Measurements from ENCODE around the gene ADRB1. TPM values are rescaled to one million over a fixed set of nuclear protein-coding genes. Genes with fewer than 3 reads are reported as not detected.

ADRB1 gene
- polyA plus RNA-seq, 1 of the 3 experiments (the other 2 are of a cell fraction), result not detected

- Histone ChIP-seq H3K36me3 (replicated peaks in 1 of 2; ENCODE audit: control insufficient read depth in 1 of 2, insufficient read depth in 2 of 2, low read length in 1 of 2) (no peaks in the 10 kb centered on the region), H2AFZ (ENCODE audit: low read depth) (no peak overlapping the region), H3K9ac (no peak overlapping the region), H3K9me2 (no peaks in the 10 kb centered on the region), H3K4me2 (no peak overlapping the region), H3K4me3 (ENCODE audit: low read depth in 2 of 2, low read length in 1 of 2) (no peak overlapping the region), H3K27ac (ENCODE audit: low read depth in 2 of 2, low read length in 1 of 2) (no peak overlapping the region), H3K79me2 (ENCODE audit: insufficient read depth) (no peaks in the 10 kb centered on the region), H3K4me1 (ENCODE audit: control insufficient read depth in 1 of 2, insufficient read depth in 2 of 2, low read depth in 1 of 2, low read length in 1 of 2) (no peaks in the 10 kb centered on the region), H3K27me3 (ENCODE audit: insufficient read depth) (no peaks in the 10 kb centered on the region; the same call in 1 of the 2 replicates), H3K9me3 (no peaks in the 10 kb centered on the region), H4K20me1 (ENCODE audit: insufficient read depth) (no peaks in the 10 kb centered on the region), H3F3A (replicated peaks; ENCODE audit: insufficient read depth) (no peaks in the 10 kb centered on the region)
- TF ChIP-seq MEF2A (IDR thresholded peaks at IDR 0.05; ENCODE audit: borderline replicate concordance, low read depth), result no peak
- TF ChIP-seq EP300 (IDR thresholded peaks at IDR 0.05; ENCODE audit: borderline replicate concordance in 1 of 2, low read depth in 1 of 2, low read length in 1 of 2), result no peak
- TF ChIP-seq GATA2 (CRISPR knock-in tag; IDR thresholded peaks at IDR 0.05), result no peak
- TF ChIP-seq NFIC (IDR thresholded peaks at IDR 0.05; ENCODE audit: borderline replicate concordance), result no peak
- TF ChIP-seq FOXM1 (IDR thresholded peaks at IDR 0.05; ENCODE audit: low read depth), result no peak
- CTCF ChIA-PET, result no interaction called here
- DNase-seq, result no peak
- POLR2A ChIA-PET, result no interaction called here
- WGBS (ENCODE audit: low lambda C conversion rate), result 78% methylated on average over 12 of the region's 12 CpGs
Observed at GRCh38 chr10:114034923-114035645, 8.6 kb upstream of the ADRB1 start.

GRCh38 chr10:114035791-114036190 is 7.9 kb upstream of the ADRB1 start:
- Histone ChIP-seq H3K36me3 (replicated peaks in 1 of 2; ENCODE audit: control insufficient read depth in 1 of 2, insufficient read depth in 2 of 2, low read length in 1 of 2) (no peaks in the 10 kb centered on the region), H3K9me2 (no peaks in the 10 kb centered on the region), H3F3A (replicated peaks; ENCODE audit: insufficient read depth) (no peaks in the 10 kb centered on the region), H3K9ac (no peak overlapping the region), H4K20me1 (ENCODE audit: insufficient read depth) (no peaks in the 10 kb centered on the region), H3K4me2 (no peak overlapping the region), H3K79me2 (ENCODE audit: insufficient read depth) (no peaks in the 10 kb centered on the region), H3K27me3 (ENCODE audit: insufficient read depth) (peaks cover under 1% of the 10 kb centered on the region; the same call in 1 of the 2 replicates), H2AFZ (ENCODE audit: low read depth) (no peak overlapping the region), H3K27ac (ENCODE audit: low read depth in 2 of 2, low read length in 1 of 2) (no peak overlapping the region), H3K4me3 (ENCODE audit: low read depth in 2 of 2, low read length in 1 of 2) (no peak overlapping the region), H3K9me3 (no peaks in the 10 kb centered on the region), H3K4me1 (ENCODE audit: control insufficient read depth in 1 of 2, insufficient read depth in 2 of 2, low read depth in 1 of 2, low read length in 1 of 2) (no peaks in the 10 kb centered on the region)
- 91% methylated on average over 5 of the region's 5 CpGs for WGBS (ENCODE audit: low lambda C conversion rate)
- CTCF ChIA-PET, result interaction anchor here (0.6 to 1.1 kb wide), 2 partner anchors 67 to 69 kb away, joined by 3 read pairs; no protein-coding TSS in a partner anchor
- POLR2A ChIA-PET, result no interaction called here
- DNase-seq, result no peak
- TF ChIP-seq POLR2AphosphoS5 (IDR thresholded peaks at IDR 0.05; ENCODE audit: low read depth, low read length), result no peak
- TF ChIP-seq, protein P1, sequence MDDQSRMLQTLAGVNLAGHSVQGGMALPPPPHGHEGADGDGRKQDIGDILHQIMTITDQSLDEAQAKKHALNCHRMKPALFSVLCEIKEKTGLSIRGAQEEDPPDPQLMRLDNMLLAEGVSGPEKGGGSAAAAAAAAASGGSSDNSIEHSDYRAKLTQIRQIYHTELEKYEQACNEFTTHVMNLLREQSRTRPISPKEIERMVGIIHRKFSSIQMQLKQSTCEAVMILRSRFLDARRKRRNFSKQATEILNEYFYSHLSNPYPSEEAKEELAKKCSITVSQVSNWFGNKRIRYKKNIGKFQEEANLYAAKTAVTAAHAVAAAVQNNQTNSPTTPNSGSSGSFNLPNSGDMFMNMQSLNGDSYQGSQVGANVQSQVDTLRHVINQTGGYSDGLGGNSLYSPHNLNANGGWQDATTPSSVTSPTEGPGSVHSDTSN (IDR thresholded peaks at IDR 0.05), result no peak
- no peak for TF ChIP-seq TEAD4 (IDR thresholded peaks at IDR 0.05; ENCODE audit: borderline replicate concordance, insufficient read depth)
- TF ChIP-seq RAD21 (IDR thresholded peaks at IDR 0.05; ENCODE audit: low read length), result no peak
- no peak for TF ChIP-seq GABPA (IDR thresholded peaks at IDR 0.05; ENCODE audit: low read depth)
- no peak for TF ChIP-seq NFIC (IDR thresholded peaks at IDR 0.05; ENCODE audit: borderline replicate concordance)
- no peak for TF ChIP-seq NRF1 (IDR thresholded peaks at IDR 0.05; ENCODE audit: low read depth, low read length)
- TF ChIP-seq, protein P2, sequence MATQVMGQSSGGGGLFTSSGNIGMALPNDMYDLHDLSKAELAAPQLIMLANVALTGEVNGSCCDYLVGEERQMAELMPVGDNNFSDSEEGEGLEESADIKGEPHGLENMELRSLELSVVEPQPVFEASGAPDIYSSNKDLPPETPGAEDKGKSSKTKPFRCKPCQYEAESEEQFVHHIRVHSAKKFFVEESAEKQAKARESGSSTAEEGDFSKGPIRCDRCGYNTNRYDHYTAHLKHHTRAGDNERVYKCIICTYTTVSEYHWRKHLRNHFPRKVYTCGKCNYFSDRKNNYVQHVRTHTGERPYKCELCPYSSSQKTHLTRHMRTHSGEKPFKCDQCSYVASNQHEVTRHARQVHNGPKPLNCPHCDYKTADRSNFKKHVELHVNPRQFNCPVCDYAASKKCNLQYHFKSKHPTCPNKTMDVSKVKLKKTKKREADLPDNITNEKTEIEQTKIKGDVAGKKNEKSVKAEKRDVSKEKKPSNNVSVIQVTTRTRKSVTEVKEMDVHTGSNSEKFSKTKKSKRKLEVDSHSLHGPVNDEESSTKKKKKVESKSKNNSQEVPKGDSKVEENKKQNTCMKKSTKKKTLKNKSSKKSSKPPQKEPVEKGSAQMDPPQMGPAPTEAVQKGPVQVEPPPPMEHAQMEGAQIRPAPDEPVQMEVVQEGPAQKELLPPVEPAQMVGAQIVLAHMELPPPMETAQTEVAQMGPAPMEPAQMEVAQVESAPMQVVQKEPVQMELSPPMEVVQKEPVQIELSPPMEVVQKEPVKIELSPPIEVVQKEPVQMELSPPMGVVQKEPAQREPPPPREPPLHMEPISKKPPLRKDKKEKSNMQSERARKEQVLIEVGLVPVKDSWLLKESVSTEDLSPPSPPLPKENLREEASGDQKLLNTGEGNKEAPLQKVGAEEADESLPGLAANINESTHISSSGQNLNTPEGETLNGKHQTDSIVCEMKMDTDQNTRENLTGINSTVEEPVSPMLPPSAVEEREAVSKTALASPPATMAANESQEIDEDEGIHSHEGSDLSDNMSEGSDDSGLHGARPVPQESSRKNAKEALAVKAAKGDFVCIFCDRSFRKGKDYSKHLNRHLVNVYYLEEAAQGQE (IDR thresholded peaks at IDR 0.05; ENCODE audit: low read depth, low read length), result no peak
- no peak for TF ChIP-seq RCOR1 (IDR thresholded peaks at IDR 0.05; ENCODE audit: low read length)
- TF ChIP-seq, protein P3, sequence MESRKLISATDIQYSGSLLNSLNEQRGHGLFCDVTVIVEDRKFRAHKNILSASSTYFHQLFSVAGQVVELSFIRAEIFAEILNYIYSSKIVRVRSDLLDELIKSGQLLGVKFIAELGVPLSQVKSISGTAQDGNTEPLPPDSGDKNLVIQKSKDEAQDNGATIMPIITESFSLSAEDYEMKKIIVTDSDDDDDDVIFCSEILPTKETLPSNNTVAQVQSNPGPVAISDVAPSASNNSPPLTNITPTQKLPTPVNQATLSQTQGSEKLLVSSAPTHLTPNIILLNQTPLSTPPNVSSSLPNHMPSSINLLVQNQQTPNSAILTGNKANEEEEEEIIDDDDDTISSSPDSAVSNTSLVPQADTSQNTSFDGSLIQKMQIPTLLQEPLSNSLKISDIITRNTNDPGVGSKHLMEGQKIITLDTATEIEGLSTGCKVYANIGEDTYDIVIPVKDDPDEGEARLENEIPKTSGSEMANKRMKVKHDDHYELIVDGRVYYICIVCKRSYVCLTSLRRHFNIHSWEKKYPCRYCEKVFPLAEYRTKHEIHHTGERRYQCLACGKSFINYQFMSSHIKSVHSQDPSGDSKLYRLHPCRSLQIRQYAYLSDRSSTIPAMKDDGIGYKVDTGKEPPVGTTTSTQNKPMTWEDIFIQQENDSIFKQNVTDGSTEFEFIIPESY (IDR thresholded peaks at IDR 0.05; ENCODE audit: borderline replicate concordance, low read depth), result no peak
- TF ChIP-seq, protein P4, sequence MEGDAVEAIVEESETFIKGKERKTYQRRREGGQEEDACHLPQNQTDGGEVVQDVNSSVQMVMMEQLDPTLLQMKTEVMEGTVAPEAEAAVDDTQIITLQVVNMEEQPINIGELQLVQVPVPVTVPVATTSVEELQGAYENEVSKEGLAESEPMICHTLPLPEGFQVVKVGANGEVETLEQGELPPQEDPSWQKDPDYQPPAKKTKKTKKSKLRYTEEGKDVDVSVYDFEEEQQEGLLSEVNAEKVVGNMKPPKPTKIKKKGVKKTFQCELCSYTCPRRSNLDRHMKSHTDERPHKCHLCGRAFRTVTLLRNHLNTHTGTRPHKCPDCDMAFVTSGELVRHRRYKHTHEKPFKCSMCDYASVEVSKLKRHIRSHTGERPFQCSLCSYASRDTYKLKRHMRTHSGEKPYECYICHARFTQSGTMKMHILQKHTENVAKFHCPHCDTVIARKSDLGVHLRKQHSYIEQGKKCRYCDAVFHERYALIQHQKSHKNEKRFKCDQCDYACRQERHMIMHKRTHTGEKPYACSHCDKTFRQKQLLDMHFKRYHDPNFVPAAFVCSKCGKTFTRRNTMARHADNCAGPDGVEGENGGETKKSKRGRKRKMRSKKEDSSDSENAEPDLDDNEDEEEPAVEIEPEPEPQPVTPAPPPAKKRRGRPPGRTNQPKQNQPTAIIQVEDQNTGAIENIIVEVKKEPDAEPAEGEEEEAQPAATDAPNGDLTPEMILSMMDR (IDR thresholded peaks at IDR 0.05), result no peak
- TF ChIP-seq YY1 (IDR thresholded peaks at IDR 0.05; ENCODE audit: low read depth), result no peak
- TF ChIP-seq FOXJ3 (CRISPR knock-in tag; IDR thresholded peaks at IDR 0.05), result no peak
- TF ChIP-seq SIN3A (IDR thresholded peaks at IDR 0.05; ENCODE audit: borderline replicate concordance, low read depth, low read length), result no peak
- TF ChIP-seq, protein P5, sequence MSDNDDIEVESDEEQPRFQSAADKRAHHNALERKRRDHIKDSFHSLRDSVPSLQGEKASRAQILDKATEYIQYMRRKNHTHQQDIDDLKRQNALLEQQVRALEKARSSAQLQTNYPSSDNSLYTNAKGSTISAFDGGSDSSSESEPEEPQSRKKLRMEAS (IDR thresholded peaks at IDR 0.05; ENCODE audit: low read depth), result no peak

All from SK-N-SH (cell line).